GM04503 (cell line): Measurements from ENCODE around the gene THSD8.
"Not testable (repeated sequence)": the region's sequence is repeated elsewhere in the genome, so short reads cannot be mapped to it uniquely, and the experiment has no call there.

Experiments used
- DNase-seq: peaks from one replicate; pipeline ENCODE4 v3.0.0-alpha.2; 2012; ENCODE audit warnings: low read depth

The THSD8 gene

DNA sequence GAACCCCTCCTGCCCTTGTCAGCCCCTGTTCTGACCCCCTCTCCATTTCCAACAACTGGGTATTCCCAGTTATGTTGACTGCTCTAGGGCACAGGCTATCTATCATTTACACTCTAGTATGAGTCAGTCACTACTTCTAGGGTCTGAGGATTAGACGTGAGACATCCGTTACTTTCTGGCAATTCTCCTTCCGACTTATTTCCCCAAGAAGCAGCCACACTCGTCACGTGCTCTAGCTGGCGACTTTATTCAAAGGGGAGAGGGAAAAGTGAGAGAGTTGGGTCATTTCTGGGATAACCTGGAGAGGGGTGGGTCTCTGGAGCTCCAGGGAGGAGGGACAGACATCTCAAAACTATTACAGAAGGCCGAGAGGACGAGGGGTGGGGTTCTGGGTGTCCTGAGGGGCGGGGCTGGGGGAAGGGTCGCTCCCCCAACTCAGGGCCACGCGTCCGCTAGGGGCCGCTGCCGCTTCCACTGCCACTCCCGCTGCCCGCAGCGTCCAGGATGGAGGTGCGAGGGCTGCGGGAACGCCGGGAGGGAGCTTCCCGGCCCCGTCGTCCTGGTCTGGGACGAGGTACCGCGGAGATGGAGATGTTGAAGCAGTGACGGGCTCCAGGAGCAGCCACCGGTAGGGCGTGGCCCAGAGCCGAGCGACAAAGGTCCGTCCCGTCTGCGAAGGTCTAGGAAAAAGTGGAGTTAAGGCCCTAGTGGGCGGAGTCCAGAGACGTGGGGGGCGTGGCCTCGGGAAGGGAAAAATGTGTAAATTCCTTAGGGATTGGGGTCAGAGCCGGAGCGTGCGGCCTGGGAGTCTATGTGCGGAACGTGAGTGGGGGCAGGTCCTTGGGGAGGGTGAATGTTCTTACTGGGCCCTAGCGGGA lies 23.6 kb downstream of the THSD8 start:
- no peak for DNase-seq

- no peak for DNase-seq
These were observed 26.6 kb downstream of the THSD8 start for GRCh38 chr19:12828494-12828893.

- DNase-seq: no peak
These were observed 31.5 kb downstream of the THSD8 start for GRCh38 chr19:12833418-12833737.

DNA sequence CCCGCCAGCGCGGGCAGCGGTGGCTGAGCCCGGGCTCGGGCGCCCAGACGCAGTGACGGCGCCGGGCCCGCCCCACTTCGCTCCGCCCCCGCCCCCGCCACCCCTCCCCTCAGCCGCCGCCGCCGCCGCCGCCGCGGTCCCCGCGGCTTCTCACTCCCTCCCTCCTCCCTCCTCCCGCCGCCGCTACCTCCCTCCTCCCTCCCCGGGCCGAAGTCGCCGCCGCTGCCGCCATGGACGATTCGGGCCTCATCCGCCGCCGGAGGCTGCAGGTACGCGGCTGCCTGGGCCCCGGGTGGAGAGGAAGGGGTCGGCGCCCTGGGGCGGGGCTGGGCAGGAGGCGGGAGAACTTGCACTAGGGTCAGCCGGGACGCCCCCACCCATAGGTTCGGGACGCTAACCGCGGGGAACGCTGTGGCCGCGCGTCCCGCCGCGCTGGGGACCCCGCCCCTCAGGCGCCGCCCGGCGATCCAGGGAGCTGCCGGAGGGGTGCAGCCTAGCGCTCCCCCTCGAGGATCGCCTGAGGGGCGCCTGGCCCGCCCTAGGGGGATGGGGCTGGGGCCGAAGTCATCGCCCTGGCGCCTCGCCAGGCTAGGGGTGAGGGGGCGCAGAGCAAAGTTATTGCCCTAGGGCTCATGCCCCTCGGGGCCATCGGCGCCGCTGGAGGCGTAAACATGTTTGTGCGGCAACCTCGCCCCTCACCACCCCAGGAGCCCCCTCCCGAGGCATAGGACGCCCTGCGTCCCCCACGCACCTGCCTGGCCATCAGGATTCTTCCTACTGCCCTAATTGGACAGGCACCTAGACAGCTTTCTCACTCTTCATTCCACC lies 32.1 kb downstream of the THSD8 start:
- no peak for DNase-seq

- DNase-seq: no peak
These were observed 32.7 kb downstream of the THSD8 start, which contains the start of gene RTBDN for GRCh38 chr19:12834566-12834943. RTBDN (minus strand) TSS chr19:12834579; CDS start chr19:12829979, 4,600 bp downstream.

DNA sequence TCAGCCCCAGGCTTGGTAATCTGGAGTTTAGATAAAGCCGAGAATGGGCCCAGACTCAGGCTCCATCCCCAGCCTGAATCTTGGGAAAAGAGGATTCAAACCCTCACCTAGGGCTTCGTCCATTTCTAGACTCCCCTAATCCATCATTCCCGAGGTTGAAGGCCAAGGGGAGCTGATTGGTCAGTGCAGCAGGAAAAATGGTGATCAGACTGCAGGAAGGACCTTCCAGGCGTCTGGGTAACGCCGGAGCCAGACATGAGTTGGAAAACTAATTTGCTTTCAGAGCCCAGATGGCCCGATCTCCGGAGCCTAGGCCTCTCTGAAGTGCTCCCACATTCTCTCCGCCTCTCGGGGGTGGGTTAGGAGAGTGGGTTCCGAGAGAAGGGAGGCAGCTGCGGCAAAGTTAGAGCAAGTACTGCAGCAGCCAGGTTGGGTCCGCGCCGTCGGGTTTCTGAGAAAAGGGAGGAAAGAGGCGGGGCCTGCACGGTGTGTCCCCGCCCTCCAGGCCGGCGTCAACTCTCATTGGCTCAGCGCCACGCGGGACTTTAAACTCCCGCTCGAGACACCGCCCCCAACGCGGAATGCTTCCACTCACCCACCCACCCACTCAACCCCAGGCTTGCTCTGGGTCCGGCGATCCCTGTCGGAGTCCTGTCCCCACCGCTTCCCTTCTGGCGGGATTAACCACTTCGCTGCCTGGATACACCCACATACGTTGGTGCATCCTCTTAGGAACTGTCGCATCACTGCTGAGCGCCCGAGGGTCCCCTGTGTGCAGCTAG lies 33.3 kb downstream of the THSD8 start:
- DNase-seq: no peak

DNA sequence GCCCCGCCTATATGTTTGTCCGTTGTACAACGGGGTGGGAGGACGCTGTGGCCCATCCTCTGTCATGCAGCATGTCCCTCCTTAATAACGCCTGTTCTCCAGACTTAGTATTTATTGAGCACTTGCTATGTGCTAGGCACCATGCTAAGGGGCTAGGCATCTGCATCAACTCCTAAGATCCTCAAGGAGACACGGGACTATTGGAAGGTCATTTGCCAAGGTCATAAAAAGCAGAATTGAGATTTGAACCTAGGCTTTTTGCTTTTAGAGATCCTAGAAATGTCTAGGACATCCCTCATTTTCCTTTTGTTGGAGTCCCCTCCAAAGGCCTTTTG lies 34.6 kb downstream of the THSD8 start:
- DNase-seq: no peak

- DNase-seq: no peak
These were observed 35.4 kb downstream of the THSD8 start for GRCh38 chr19:12837225-12837624.

- DNase-seq: no peak
These were observed 36.5 kb downstream of the THSD8 start, which contains the start of gene MAST1 for GRCh38 chr19:12838182-12838885. MAST1 (plus strand) TSS chr19:12838515; CDS start chr19:12838573, 58 bp downstream.

DNA sequence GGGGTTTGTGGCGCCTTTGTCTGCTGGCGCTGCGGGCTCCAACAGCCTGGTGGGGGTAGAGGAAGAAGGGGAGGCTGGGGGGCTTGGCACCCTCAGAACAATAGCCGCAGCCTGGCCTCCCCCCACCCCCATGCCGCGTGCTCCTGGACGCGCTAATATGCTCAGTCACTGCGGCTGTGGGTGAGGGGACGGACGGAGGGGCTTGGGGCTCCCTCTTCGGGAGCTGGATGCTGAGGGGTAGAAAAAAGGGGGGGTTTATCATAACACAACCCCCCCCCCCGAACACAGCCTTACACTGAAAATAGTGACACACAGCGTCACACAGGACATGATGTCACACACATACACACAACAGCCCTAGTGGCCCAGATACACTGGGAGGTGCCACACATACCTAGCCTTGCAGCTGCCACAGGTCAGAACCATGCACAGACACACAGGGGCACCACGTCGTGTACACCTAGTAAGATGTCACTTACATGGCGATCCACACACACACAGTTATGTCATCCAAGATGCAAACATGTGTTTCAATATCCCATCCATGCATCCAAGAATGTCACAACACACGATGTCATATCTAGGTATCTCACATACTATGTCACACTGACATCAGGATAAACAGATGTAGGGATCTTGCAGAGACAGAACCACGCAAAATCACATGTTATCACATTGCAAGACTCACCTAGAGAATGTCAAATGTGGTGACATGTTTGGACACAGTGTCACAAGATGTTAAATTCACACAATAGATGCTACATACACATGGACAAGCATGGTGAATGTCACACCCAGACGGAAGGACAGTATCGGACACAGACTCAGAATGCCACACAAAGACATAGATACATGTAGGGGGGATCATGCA lies 37.3 kb downstream of the THSD8 start:
- DNase-seq: no peak

- DNase-seq: no peak
These were observed 38.5 kb downstream of the THSD8 start for GRCh38 chr19:12840091-12841079.

- DNase-seq: no peak
These were observed 39.2 kb downstream of the THSD8 start for GRCh38 chr19:12841094-12841493.

- no peak for DNase-seq
These were observed 40.6 kb downstream of the THSD8 start for GRCh38 chr19:12842511-12842910.

- DNase-seq: no peak
These were observed 41.5 kb downstream of the THSD8 start for GRCh38 chr19:12843328-12843727.

GRCh38 chr19:12843999-12844732 lies 42.3 kb downstream of the THSD8 start:
- DNase-seq: no peak

GRCh38 chr19:12846613-12847012 lies 44.7 kb downstream of the THSD8 start:
- not testable (repeated sequence) for DNase-seq

DNA sequence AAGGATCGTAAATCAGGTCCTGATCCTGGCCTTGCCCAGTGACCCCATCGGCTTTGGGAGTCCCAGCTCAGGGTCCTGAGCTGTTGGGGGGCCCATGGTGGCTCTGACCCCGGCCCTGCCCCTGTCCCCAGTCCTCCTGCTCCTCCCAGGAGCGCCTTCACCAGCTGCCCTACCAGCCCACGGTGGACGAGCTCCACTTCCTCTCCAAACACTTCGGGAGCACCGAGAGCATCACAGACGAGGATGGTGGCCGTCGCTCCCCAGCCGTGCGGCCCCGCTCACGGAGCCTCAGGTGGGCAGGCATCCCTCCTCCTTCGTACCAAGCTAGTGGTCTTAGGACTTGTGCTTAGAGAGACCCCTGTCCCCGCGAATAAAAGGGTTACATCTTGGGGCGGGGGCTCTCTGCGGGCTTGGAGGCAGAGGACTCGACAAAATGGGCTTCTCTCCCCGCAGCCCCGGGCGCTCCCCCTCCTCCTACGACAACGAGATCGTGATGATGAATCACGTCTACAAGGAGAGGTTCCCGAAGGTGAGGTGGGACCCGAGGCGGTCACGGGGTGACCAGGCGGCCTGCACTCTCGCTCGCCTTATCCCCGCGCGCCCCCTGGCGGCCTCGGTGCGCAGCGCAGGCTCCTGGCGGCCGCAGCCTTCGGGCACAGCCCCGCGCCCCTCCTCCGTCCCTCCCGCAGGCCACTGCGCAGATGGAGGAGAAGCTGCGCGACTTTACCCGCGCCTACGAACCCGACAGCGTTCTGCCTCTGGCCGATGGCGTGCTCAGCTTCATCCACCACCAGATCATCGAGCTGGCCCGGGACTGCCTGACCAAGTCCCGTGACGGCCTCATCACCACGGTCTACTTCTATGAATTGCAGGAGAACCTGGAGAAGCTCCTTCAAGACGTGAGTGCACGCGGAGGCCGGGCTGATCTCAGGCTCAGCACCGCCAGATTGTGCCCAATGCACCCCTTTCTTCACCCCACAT lies 45.6 kb downstream of the THSD8 start:
- DNase-seq: no peak
